Mesangial cell (primary cell): ENCODE data around the gene OPN1MW3. TPM values are rescaled to one million over a fixed set of nuclear protein-coding genes. Genes with fewer than 3 reads are reported as not detected.

Source experiments
- total RNA-seq: library from RNA; depleted of rRNA; stranded (reverse); fragments of >200 nt; gene quantifications from 2 replicates; pipeline ENCODE4 v1.2.3, GENCODE V29; 2015

Gene OPN1MW3
- not detected in 2 replicates for total RNA-seq

GRCh38 chrX:154257282-154257681 is at the start of gene OPN1MW3:
TSS of gene OPN1MW3 (plus strand) at chrX:154257582. CDS start at chrX:154257620, 38 bp downstream.

GRCh38 chrX:154219456-154219855 is 37.9 kb upstream of the OPN1MW3 start, which contains the start of gene OPN1MW2:
TSS of gene OPN1MW2 (plus strand) at chrX:154219756. CDS start at chrX:154219816, 60 bp downstream.

GRCh38 chrX:154294791-154295574 is 37.6 kb downstream of the OPN1MW3 start, which contains the start of gene TEX28:
TSS of gene TEX28 (minus strand) at chrX:154295124. CDS start at chrX:154292117, 3,007 bp downstream.

GRCh38 chrX:154295664-154296310 is 38.4 kb downstream of the OPN1MW3 start, which contains the start of gene TKTL1:
TSS of gene TKTL1 (plus strand) at chrX:154295795. CDS start at chrX:154295860, 65 bp downstream.

Other genes starting within 250 kb of the OPN1MW3 start
- 110 and 179 TPM in 2 replicates for gene IRAK1, start 237.7 kb upstream of the OPN1MW3 start, total RNA-seq
- gene MECP2, start 159.9 kb upstream of the OPN1MW3 start, total RNA-seq: 16.5 and 16.8 TPM in 2 replicates
- not detected in 2 replicates for gene OPN1LW, start 113.3 kb upstream of the OPN1MW3 start, total RNA-seq
- gene OPN1MW, start 75.0 kb upstream of the OPN1MW3 start, total RNA-seq: not detected in 2 replicates
- not detected in 2 replicates for gene OPN1MW2, start 37.8 kb upstream of the OPN1MW3 start, total RNA-seq
- gene TEX28, start 37.5 kb downstream of the OPN1MW3 start, total RNA-seq: not detected in 2 replicates
- not detected in 2 replicates for gene TKTL1, start 38.2 kb downstream of the OPN1MW3 start, total RNA-seq
- 2,491 and 2,888 TPM in 2 replicates for gene FLNA, start 117.1 kb downstream of the OPN1MW3 start, total RNA-seq
- gene EMD, start 121.7 kb downstream of the OPN1MW3 start, total RNA-seq: 53.0 and 59.8 TPM in 2 replicates
- gene RPL10, start 140.8 kb downstream of the OPN1MW3 start, total RNA-seq: 5,163 and 5,241 TPM in 2 replicates
- gene DNASE1L1, start 151.7 kb downstream of the OPN1MW3 start, total RNA-seq: 32.3 and 68.7 TPM in 2 replicates
- gene TAFAZZIN, start 154.0 kb downstream of the OPN1MW3 start, total RNA-seq: 23.5 and 31.4 TPM in 2 replicates
- gene ATP6AP1, start 171.1 kb downstream of the OPN1MW3 start, total RNA-seq: 45.0 and 81.4 TPM in 2 replicates
- gene GDI1, start 179.6 kb downstream of the OPN1MW3 start, total RNA-seq: 74.0 and 80.7 TPM in 2 replicates
- 34.7 and 46.1 TPM in 2 replicates for gene FAM50A, start 186.6 kb downstream of the OPN1MW3 start, total RNA-seq
- gene PLXNA3, start 200.7 kb downstream of the OPN1MW3 start, total RNA-seq: 19.6 and 26.1 TPM in 2 replicates
- 18.4 and 23.7 TPM in 2 replicates for gene LAGE3, start 221.7 kb downstream of the OPN1MW3 start, total RNA-seq
- 49.4 and 62.1 TPM in 2 replicates for gene UBL4A, start 229.0 kb downstream of the OPN1MW3 start, total RNA-seq
- 25.7 and 33.6 TPM in 2 replicates for gene SLC10A3, start 233.0 kb downstream of the OPN1MW3 start, total RNA-seq